Subcutaneous adipose tissue (tissue), 4 donors: ENCODE measurements around the gene LMLN. TPM values are rescaled to one million over a fixed set of nuclear protein-coding genes. Genes with fewer than 3 reads are reported as not detected.

Experiments used
- CTCF ChIP-seq: fragments of 450-650 bp; IDR thresholded peaks from one replicate; pipeline ENCODE4 v1.5.1; 2016; ENCODE audit warnings: low read depth, mild to moderate bottlenecking, control low read depth, antibody characterized with exemption, moderate library complexity
- total RNA-seq, 4 donors: library from RNA; depleted of rRNA; stranded (reverse); fragments of >200 nt; gene quantifications; one replicate each; pipeline ENCODE4 v1.1.0, GENCODE V29; 2016

LMLN gene
- total RNA-seq, 4 donors from 2014 or later: 2.3 to 8.0 (median 6.6) TPM

GRCh38 chr3:198061119-198062067 is 101.4 kb downstream of the LMLN start:
- TF ChIP-seq CTCF: no peak

GRCh38 chr3:198062068-198062465 is 102.0 kb downstream of the LMLN start:
- no peak for TF ChIP-seq CTCF

- no peak for TF ChIP-seq CTCF
Observed at GRCh38 chr3:198064420-198064819, 104.4 kb downstream of the LMLN start.

- TF ChIP-seq CTCF: no peak
Observed at GRCh38 chr3:198065897-198066296, 105.9 kb downstream of the LMLN start.

- no peak for TF ChIP-seq CTCF
Observed at GRCh38 chr3:198067416-198067815, 107.4 kb downstream of the LMLN start.

- TF ChIP-seq CTCF: no peak
Observed at GRCh38 chr3:198070871-198071270, 110.9 kb downstream of the LMLN start.

- TF ChIP-seq CTCF: no peak
Observed at GRCh38 chr3:198071602-198072287, 111.7 kb downstream of the LMLN start.
